ENCODE measurements around the gene TUT4.

TUT4 gene

DNA sequence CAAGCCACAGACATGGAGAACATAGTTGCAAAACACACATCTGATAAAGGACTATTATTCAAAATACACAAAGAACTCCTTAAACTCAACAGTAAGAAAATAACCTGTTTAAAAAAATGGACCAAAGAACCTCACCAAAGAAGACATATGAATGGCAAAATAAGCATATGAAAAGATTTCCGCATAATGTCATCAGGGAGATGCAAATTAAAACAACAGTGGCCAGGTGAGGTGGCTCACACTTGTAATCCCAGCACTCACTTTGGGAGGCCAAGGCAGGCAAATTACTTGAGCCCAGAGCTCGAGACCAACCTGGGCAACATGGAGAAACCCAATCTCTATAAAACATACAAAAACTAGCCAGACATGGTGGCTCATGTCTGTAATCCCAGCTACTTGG lies 98.1 kb downstream of the TUT4 start:
- Histone ChIP-seq H2AFZ (ENCODE audit: low read depth, low read length, severe bottlenecking) (no peak overlapping the region), H3F3A (ENCODE audit: insufficient read depth) (no peaks in the 10 kb centered on the region), H3K36me3 (ENCODE audit: low read length) (peaks cover 9% of the 10 kb centered on the region), H3K4me2 (ENCODE audit: low read depth, low read length, poor library complexity, severe bottlenecking) (no peak overlapping the region), H3K4me3 (ENCODE audit: insufficient read depth, low read length, poor library complexity, severe bottlenecking) (no peak overlapping the region), H3K27me3 (ENCODE audit: low read length) (no peaks in the 10 kb centered on the region), H4K20me1 (ENCODE audit: low read depth, low read length) (no peaks in the 10 kb centered on the region), H3K9me3 (ENCODE audit: insufficient read depth, low read length) (no peaks in the 10 kb centered on the region), H3K9me2 (replicated peaks; ENCODE audit: insufficient read depth, low read length) (no peaks in the 10 kb centered on the region), H3K9ac (ENCODE audit: low read length) (no peak overlapping the region), H3K79me2 (ENCODE audit: insufficient read depth, low read length) (peaks cover 5% of the 10 kb centered on the region; the same call in 1 of the 2 replicates), H3K27ac (ENCODE audit: low read depth, low read length) (no peak overlapping the region)
- TF ChIP-seq, protein P1, sequence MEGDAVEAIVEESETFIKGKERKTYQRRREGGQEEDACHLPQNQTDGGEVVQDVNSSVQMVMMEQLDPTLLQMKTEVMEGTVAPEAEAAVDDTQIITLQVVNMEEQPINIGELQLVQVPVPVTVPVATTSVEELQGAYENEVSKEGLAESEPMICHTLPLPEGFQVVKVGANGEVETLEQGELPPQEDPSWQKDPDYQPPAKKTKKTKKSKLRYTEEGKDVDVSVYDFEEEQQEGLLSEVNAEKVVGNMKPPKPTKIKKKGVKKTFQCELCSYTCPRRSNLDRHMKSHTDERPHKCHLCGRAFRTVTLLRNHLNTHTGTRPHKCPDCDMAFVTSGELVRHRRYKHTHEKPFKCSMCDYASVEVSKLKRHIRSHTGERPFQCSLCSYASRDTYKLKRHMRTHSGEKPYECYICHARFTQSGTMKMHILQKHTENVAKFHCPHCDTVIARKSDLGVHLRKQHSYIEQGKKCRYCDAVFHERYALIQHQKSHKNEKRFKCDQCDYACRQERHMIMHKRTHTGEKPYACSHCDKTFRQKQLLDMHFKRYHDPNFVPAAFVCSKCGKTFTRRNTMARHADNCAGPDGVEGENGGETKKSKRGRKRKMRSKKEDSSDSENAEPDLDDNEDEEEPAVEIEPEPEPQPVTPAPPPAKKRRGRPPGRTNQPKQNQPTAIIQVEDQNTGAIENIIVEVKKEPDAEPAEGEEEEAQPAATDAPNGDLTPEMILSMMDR (IDR thresholded peaks at IDR 0.05; ENCODE audit: insufficient read depth, low read length, poor library complexity, severe bottlenecking) = no peak
- no peak for TF ChIP-seq EZH2phosphoT487 (conservative IDR thresholded peaks at IDR 0.05; ENCODE audit: low read length)

DNA sequence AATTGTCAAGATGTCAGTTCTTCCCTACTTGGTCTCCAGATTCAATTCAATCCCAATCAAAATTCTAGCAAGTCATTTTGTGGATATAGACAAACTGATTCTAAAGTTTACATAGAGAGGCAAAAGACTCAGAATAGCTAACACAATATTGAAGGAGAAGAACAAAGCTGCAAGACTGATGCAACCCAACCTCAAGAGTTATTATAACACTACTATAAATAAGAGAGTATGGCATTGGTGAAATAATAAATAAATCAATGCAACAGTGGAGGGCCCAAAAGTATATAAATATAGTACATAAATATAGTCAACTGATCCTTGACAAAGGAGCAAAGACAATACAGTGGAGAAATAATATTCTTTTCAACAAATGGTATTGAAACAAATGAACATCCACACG lies 98.8 kb downstream of the TUT4 start:
- Histone ChIP-seq H2AFZ (ENCODE audit: low read depth, low read length, severe bottlenecking) (no peak overlapping the region), H3K4me2 (ENCODE audit: low read depth, low read length, poor library complexity, severe bottlenecking) (no peak overlapping the region), H3K79me2 (ENCODE audit: insufficient read depth, low read length) (peaks cover 8% of the 10 kb centered on the region; the same call in 1 of the 2 replicates), H3K9me3 (ENCODE audit: insufficient read depth, low read length) (no peaks in the 10 kb centered on the region), H3F3A (ENCODE audit: insufficient read depth) (no peaks in the 10 kb centered on the region), H3K4me3 (ENCODE audit: insufficient read depth, low read length, poor library complexity, severe bottlenecking) (no peak overlapping the region), H3K27ac (ENCODE audit: low read depth, low read length) (no peak overlapping the region), H4K20me1 (ENCODE audit: low read depth, low read length) (no peaks in the 10 kb centered on the region), H3K36me3 (ENCODE audit: low read length) (peaks cover 9% of the 10 kb centered on the region), H3K9me2 (replicated peaks; ENCODE audit: insufficient read depth, low read length) (no peaks in the 10 kb centered on the region), H3K9ac (ENCODE audit: low read length) (no peak overlapping the region), H3K27me3 (ENCODE audit: low read length) (no peaks in the 10 kb centered on the region)
- TF ChIP-seq EZH2phosphoT487 (conservative IDR thresholded peaks at IDR 0.05; ENCODE audit: low read length) = no peak
- TF ChIP-seq, protein P1 (IDR thresholded peaks at IDR 0.05; ENCODE audit: insufficient read depth, low read length, poor library complexity, severe bottlenecking) = no peak

DNA sequence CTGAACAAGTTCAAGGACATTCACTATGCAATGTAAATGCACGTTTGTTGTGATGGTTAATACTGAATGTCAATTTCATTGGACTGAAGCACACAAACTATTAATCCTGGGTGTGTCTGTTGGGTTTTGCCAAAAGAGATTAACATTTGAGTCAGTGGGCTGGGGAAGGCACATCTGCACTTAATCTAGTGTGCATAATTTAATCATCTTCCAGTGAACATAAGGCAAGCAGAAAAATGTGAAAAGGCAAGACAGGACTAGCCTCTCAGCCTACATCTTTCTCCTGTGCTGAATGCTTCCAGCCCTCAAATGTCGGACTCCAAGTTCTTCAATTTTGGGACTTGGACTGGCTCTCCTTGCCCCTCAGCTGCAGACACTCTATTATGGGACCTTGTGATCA lies 108.4 kb downstream of the TUT4 start:
- Histone ChIP-seq H3K79me2 (ENCODE audit: insufficient read depth, low read length) (no peaks in the 10 kb centered on the region), H3K4me3 (ENCODE audit: insufficient read depth, low read length, poor library complexity, severe bottlenecking) (no peak overlapping the region), H2AFZ (ENCODE audit: low read depth, low read length, severe bottlenecking) (no peak overlapping the region), H3K27ac (ENCODE audit: low read depth, low read length) (no peak overlapping the region), H3F3A (ENCODE audit: insufficient read depth) (peaks cover 20% of the 10 kb centered on the region; the same call in 1 of the 2 replicates), H3K36me3 (ENCODE audit: low read length) (peaks cover 20% of the 10 kb centered on the region), H3K9me3 (ENCODE audit: insufficient read depth, low read length) (no peaks in the 10 kb centered on the region), H3K27me3 (ENCODE audit: low read length) (no peaks in the 10 kb centered on the region), H3K9ac (ENCODE audit: low read length) (no peak overlapping the region), H4K20me1 (ENCODE audit: low read depth, low read length) (no peaks in the 10 kb centered on the region), H3K9me2 (replicated peaks; ENCODE audit: insufficient read depth, low read length) (no peaks in the 10 kb centered on the region), H3K4me2 (ENCODE audit: low read depth, low read length, poor library complexity, severe bottlenecking) (no peak overlapping the region)
- no peak for TF ChIP-seq EZH2phosphoT487 (conservative IDR thresholded peaks at IDR 0.05; ENCODE audit: low read length)
- TF ChIP-seq, protein P1 (IDR thresholded peaks at IDR 0.05; ENCODE audit: insufficient read depth, low read length, poor library complexity, severe bottlenecking) = no peak

Data from SU-DHL-6 (cell line).